HepG2 (cell line): ENCODE data around the gene EEPD1. TPM values are rescaled to one million over a fixed set of nuclear protein-coding genes. Genes with fewer than 3 reads are reported as not detected.

Source experiments
- DPF2 ChIP-seq: sonication (generic); formaldehyde crosslinking; IDR thresholded peaks from 2 replicates; pipeline ENCODE4 v1.4.0; 2020; ENCODE audit warnings: mild to moderate bottlenecking, low read depth, missing genetic modification reagents, borderline replicate concordance
- GATA4 ChIP-seq: sonication (generic); IDR thresholded peaks from 2 replicates; pipeline ENCODE4 v1.6.1; 2016; ENCODE audit warnings: antibody characterized with exemption, low read depth, borderline replicate concordance
- GATAD2A ChIP-seq: IDR thresholded peaks from 2 replicates; pipeline ENCODE4 v1.6.1; 2016
- MEIS1 ChIP-seq: sonication (generic); formaldehyde crosslinking; IDR thresholded peaks from 2 replicates; pipeline ENCODE4 v1.9.0; 2021; ENCODE audit warnings: mild to moderate bottlenecking, missing genetic modification reagents, moderate library complexity, borderline replicate concordance
- PHF8 ChIP-seq: sonication (generic); formaldehyde crosslinking; IDR thresholded peaks from 2 replicates; pipeline ENCODE4 v1.5.0; 2020; ENCODE audit warnings: missing genetic modification reagents
- POGZ ChIP-seq: sonication (generic); formaldehyde crosslinking; IDR thresholded peaks from 2 replicates; pipeline ENCODE4 v1.4.0; 2020; ENCODE audit warnings: mild to moderate bottlenecking, missing genetic modification reagents
- PRPF4 ChIP-seq: fragments of 200-400 bp; formaldehyde crosslinking; IDR thresholded peaks from 2 replicates; pipeline ENCODE4 v1.6.1; 2016; ENCODE audit warnings: low read length, low read depth; ENCODE audit not compliant: poor library complexity, severe bottlenecking
- RARA ChIP-seq: IDR thresholded peaks from 2 replicates; pipeline ENCODE4 v1.6.1; 2016; ENCODE audit warnings: missing genetic modification reagents, missing compliant biosample characterization
- SMC3 ChIP-seq: IDR thresholded peaks from 2 replicates; pipeline ENCODE4 v1.6.1; 2011; ENCODE audit warnings: low read length, improper control_type of control experiment
- YY1 ChIP-seq: IDR thresholded peaks from 2 replicates; pipeline ENCODE4 v1.6.1; 2011; ENCODE audit warnings: low read length, low read depth, moderate library complexity, mild to moderate bottlenecking; ENCODE audit not compliant: insufficient read depth, insufficient replicate concordance
- ZMYM3 ChIP-seq: sonication (generic); formaldehyde crosslinking; IDR thresholded peaks from 2 replicates; pipeline ENCODE4 v1.5.1; 2020; ENCODE audit warnings: mild to moderate bottlenecking, missing genetic modification reagents
- ZNF232 ChIP-seq: sonication (generic); formaldehyde crosslinking; IDR thresholded peaks from 2 replicates; pipeline ENCODE4 v1.4.0; 2020; ENCODE audit warnings: missing genetic modification reagents, borderline replicate concordance
- ZNF33A ChIP-seq: sonication (generic); formaldehyde crosslinking; IDR thresholded peaks from 2 replicates; pipeline ENCODE4 v1.5.1; 2020; ENCODE audit warnings: missing genetic modification reagents, mild to moderate bottlenecking, moderate library complexity, borderline replicate concordance
- ZNF382 ChIP-seq: sonication (generic); formaldehyde crosslinking; IDR thresholded peaks from 2 replicates; pipeline ENCODE4 v1.5.0; 2020; ENCODE audit warnings: missing genetic modification reagents, mild to moderate bottlenecking, borderline replicate concordance
- ZNF460 ChIP-seq: sonication (generic); formaldehyde crosslinking; IDR thresholded peaks from 2 replicates; pipeline ENCODE4 v1.5.1; 2020; ENCODE audit warnings: missing genetic modification reagents, mild to moderate bottlenecking, borderline replicate concordance
- polyA plus RNA-seq, 8 experiments: library from polyadenylated mRNA; depleted of rRNA in 3 of 8; stranded (reverse) in 7 of 8; unstranded in 1 of 8; fragments of >200 nt; fragmentation: Illumina TruSeq in 4 of 8; extraction: Trizol in 4 of 8; gene quantifications; 2 replicates each; pipeline versions ENCODE4 v1.2.1 to v1.2.3, GENCODE V29; 2011 to 2016; ENCODE audit warnings: low read depth in 4 of 8, missing spikeins in 1 of 8, mixed read lengths in 1 of 8; ENCODE audit not compliant: insufficient read depth in 1 of 8
- total RNA-seq, 5 experiments: library from RNA; depleted of rRNA; stranded (reverse); fragments of >200 nt; fragmentation: Illumina TruSeq; extraction: Trizol; gene quantifications; 2 replicates each; pipeline ENCODE4 v1.2.3, GENCODE V29; 2016; ENCODE audit warnings: low read depth in 1 of 5
- TF ChIP-seq, protein P1 (sequence below): sonication (generic); formaldehyde crosslinking; IDR thresholded peaks from 2 replicates; pipeline ENCODE4 v1.8.1; 2023; ENCODE audit warnings: mild to moderate bottlenecking, moderate library complexity, missing genetic modification reagents
- TF ChIP-seq, protein P2 (sequence below): sonication (generic); formaldehyde crosslinking; IDR thresholded peaks from 2 replicates; pipeline ENCODE4 v1.4.0; 2020; ENCODE audit warnings: mild to moderate bottlenecking, missing genetic modification reagents
- TF ChIP-seq, protein P3 (sequence below): sonication (generic); formaldehyde crosslinking; IDR thresholded peaks from 2 replicates; pipeline ENCODE4 v1.8.0; 2022; ENCODE audit warnings: mild to moderate bottlenecking, missing genetic modification reagents, moderate library complexity
- TF ChIP-seq, protein P4 (sequence below): sonication (generic); formaldehyde crosslinking; IDR thresholded peaks from 2 replicates; pipeline ENCODE4 v1.8.1; 2023; ENCODE audit warnings: mild to moderate bottlenecking, inconsistent platforms, moderate library complexity, missing genetic modification reagents, borderline replicate concordance
- TF ChIP-seq, protein P5 (sequence below): sonication (generic); formaldehyde crosslinking; IDR thresholded peaks from 2 replicates; pipeline ENCODE4 v1.5.0; 2020; ENCODE audit warnings: mild to moderate bottlenecking, missing genetic modification reagents, borderline replicate concordance
- TF ChIP-seq, protein P6 (sequence below): sonication (generic); IDR thresholded peaks from 2 replicates; pipeline ENCODE4 v1.6.1; 2016; ENCODE audit warnings: low read depth, borderline replicate concordance

The EEPD1 gene
- total and polyA plus RNA-seq, 2 of the 13 experiments (the other 11 are each of a cell fraction or from before 2014, with no cell fraction given): 10.1 to 16.4 TPM

DNA sequence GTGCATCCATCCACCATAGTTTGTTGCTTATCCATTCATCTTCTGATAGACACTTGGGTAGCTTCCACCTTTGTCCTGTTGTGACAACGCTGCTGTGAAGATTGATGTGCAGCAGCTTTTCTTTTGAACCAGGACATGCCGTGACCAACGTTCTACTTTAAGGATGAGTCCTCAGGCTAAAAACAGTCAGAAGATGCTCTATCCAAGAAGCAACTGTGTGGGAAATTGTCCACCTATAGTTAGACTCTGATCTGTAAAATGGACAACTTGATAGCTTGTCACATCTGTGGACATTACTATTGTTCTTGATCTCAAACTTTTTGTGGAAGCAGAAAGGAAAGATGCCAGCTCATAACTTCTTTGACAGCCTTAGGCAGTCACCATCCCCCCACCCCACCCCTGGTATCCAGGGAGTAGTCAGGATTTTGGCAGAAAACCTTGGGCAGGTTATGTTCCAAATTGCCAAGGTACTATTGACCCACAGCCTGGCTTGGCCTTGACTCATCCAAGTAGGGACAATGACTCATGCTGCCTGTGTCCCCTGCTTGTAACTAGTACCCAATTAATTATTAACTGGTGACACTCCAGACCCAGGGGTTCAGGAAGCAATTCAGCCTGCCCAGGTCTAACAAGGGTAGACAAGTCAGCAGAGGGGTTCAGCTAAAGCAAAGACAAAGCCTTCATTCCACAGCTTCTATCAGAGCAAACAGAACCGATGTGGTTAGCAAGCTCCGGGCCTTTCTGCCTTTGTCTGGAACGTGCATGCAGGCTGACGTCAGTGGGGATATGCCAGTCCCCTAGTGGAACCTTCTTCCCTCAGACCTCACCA, 137.0 kb downstream of the EEPD1 start (continued):
- TF ChIP-seq ZNF232 (CRISPR knock-in tag) (peak; percentile 30; the same call in 1 of the 2 replicates), GATAD2A (peak; percentile 90), ZNF460 (CRISPR knock-in tag) (no peak; the same call in 1 of the 2 replicates), GATA4 (no peak), ZMYM3 (CRISPR knock-in tag) (peak; percentile 62), POGZ (CRISPR knock-in tag) (peak; percentile 87), ZNF33A (CRISPR knock-in tag) (peak; percentile 60; the same call in 1 of the 2 replicates), PHF8 (CRISPR knock-in tag) (0 out of 2 replicates have a peak, but pooled peaks have one; percentile 24), MEIS1 (CRISPR knock-in tag) (no peak; the same call in none of the 2 replicates), ZNF382 (CRISPR knock-in tag) (no peak), YY1 (no peak), PRPF4 (no peak), RARA (CRISPR knock-in tag) (peak; percentile 99), SMC3 (0 out of 2 replicates have a peak, but pooled peaks have one; percentile 5), DPF2 (CRISPR knock-in tag) (peak; percentile 85)
- TF ChIP-seq, protein P1, sequence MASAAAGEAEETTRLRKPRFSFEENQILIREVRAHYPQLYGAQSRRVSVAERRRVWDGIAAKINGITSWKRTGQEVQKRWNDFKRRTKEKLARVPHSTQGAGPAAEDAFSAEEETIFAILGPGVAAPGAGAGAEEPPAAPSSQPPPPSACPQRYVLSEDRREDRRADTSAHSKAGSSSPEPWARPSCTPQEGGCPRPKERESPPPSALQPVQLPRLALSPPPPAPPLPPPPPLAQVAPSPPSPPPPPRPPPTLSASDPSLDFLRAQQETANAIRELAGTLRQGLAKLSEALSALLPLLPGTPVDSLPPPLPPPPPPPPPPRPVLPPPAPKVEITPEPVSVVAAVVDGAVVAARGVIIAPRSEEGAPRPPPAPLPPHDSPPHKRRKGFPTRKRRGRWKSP: peak; percentile 34; the same call in 1 of the 2 replicates
- TF ChIP-seq, protein P2, sequence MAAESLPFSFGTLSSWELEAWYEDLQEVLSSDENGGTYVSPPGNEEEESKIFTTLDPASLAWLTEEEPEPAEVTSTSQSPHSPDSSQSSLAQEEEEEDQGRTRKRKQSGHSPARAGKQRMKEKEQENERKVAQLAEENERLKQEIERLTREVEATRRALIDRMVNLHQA (CRISPR knock-in tag): no peak
- TF ChIP-seq, protein P3, sequence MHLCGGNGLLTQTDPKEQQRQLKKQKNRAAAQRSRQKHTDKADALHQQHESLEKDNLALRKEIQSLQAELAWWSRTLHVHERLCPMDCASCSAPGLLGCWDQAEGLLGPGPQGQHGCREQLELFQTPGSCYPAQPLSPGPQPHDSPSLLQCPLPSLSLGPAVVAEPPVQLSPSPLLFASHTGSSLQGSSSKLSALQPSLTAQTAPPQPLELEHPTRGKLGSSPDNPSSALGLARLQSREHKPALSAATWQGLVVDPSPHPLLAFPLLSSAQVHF (CRISPR knock-in tag): no peak
- TF ChIP-seq, protein P4, sequence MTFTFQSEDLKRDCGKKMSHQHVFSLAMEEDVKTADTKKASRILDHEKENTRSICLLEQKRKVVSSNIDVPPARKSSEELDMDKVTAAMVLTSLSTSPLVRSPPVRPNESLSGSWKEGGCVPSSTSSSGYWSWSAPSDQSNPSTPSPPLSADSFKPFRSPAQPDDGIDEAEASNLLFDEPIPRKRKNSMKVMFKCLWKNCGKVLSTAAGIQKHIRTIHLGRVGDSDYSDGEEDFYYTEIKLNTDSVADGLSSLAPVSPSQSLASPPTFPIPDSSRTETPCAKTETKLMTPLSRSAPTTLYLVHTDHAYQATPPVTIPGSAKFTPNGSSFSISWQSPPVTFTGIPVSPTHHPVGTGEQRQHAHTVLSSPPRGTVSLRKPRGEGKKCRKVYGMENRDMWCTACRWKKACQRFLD (CRISPR knock-in tag): no peak; the same call in 1 of the 2 replicates
- TF ChIP-seq, protein P5, sequence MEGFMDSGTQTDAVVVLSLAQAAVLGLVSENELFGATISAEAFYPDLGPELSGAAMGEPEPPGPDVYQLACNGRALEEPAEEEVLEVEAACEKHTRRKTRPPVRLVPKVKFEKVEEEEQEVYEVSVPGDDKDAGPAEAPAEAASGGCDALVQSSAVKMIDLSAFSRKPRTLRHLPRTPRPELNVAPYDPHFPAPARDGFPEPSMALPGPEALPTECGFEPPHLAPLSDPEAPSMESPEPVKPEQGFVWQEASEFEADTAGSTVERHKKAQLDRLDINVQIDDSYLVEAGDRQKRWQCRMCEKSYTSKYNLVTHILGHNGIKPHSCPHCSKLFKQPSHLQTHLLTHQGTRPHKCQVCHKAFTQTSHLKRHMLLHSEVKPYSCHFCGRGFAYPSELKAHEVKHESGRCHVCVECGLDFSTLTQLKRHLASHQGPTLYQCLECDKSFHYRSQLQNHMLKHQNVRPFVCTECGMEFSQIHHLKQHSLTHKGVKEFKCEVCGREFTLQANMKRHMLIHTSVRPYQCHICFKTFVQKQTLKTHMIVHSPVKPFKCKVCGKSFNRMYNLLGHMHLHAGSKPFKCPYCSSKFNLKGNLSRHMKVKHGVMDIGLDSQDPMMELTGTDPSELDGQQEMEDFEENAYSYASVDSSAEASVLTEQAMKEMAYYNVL (CRISPR knock-in tag): peak; percentile 88; the same call in 1 of the 2 replicates
- TF ChIP-seq, protein P6, sequence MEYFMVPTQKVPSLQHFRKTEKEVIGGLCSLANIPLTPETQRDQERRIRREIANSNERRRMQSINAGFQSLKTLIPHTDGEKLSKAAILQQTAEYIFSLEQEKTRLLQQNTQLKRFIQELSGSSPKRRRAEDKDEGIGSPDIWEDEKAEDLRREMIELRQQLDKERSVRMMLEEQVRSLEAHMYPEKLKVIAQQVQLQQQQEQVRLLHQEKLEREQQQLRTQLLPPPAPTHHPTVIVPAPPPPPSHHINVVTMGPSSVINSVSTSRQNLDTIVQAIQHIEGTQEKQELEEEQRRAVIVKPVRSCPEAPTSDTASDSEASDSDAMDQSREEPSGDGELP: peak; percentile 6; the same call in 1 of the 2 replicates
